Coronary artery (tissue), 2 donors: ENCODE results near the gene SKAP1.
"Not testable (repeated sequence)": the region's sequence is repeated elsewhere in the genome, so short reads cannot be mapped to it uniquely, and the experiment has no call there.

Experiments
- DNase-seq: peaks from one replicate; pipeline ENCODE4 v3.0.0-alpha.2; 2017; ENCODE audit warnings: low spot score
- H3K27ac ChIP-seq, 2 donors: fragments of 200-600 bp; sonication (generic); one replicate each; pipeline ENCODE4 v1.5.1; 2016 to 2019
- H3K4me3 ChIP-seq: fragments of 200-600 bp; sonication (generic); 2 replicates; pipeline ENCODE4 v1.5.1; 2016; ENCODE audit warnings: mild to moderate bottlenecking, moderate library complexity
- TF ChIP-seq, protein P1 (sequence below): fragments of 200-600 bp; sonication (generic); IDR thresholded peaks from one replicate; pipeline ENCODE4 v1.5.1; 2019; ENCODE audit warnings: antibody characterized with exemption

SKAP1 gene

GRCh38 chr17:48352630-48353029 is 77.4 kb downstream of the SKAP1 start:
- Histone ChIP-seq H3K4me3 (no peak overlapping the region), H3K27ac (no peak overlapping the region)
- TF ChIP-seq, protein P1, sequence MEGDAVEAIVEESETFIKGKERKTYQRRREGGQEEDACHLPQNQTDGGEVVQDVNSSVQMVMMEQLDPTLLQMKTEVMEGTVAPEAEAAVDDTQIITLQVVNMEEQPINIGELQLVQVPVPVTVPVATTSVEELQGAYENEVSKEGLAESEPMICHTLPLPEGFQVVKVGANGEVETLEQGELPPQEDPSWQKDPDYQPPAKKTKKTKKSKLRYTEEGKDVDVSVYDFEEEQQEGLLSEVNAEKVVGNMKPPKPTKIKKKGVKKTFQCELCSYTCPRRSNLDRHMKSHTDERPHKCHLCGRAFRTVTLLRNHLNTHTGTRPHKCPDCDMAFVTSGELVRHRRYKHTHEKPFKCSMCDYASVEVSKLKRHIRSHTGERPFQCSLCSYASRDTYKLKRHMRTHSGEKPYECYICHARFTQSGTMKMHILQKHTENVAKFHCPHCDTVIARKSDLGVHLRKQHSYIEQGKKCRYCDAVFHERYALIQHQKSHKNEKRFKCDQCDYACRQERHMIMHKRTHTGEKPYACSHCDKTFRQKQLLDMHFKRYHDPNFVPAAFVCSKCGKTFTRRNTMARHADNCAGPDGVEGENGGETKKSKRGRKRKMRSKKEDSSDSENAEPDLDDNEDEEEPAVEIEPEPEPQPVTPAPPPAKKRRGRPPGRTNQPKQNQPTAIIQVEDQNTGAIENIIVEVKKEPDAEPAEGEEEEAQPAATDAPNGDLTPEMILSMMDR, result no peak
- no peak for DNase-seq

DNA sequence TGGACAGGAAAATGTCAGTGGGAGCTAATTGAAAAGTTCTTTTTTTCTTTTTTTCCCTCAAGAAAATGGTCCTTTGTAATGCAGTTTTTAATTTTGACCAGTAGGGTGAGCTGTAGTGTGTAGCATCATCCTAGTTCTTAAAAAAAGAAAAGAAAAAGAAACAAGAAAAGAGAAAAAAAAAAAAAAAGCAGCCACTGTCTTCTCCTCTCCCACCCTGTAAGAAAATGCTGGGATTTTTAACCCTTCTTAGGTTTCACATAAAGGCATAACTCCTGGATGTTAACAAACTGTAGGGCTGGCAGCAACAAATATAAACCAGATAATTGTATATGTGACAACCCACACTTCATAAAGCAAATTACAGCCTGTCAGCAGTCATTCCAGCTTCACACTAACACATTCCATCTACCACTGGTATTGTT is 78.1 kb downstream of the SKAP1 start:
- TF ChIP-seq, protein P1, result peak; percentile 60
- H3K27ac ChIP-seq, result no peak overlapping the region
- DNase-seq, result no peak
- H3K4me3 ChIP-seq, result no peak overlapping the region

GRCh38 chr17:48348352-48348751 is 81.7 kb downstream of the SKAP1 start:
- TF ChIP-seq, protein P1, result no peak
- no peak overlapping the region for H3K4me3 ChIP-seq
- H3K27ac ChIP-seq, result no peak overlapping the region
- DNase-seq, result no peak

DNA sequence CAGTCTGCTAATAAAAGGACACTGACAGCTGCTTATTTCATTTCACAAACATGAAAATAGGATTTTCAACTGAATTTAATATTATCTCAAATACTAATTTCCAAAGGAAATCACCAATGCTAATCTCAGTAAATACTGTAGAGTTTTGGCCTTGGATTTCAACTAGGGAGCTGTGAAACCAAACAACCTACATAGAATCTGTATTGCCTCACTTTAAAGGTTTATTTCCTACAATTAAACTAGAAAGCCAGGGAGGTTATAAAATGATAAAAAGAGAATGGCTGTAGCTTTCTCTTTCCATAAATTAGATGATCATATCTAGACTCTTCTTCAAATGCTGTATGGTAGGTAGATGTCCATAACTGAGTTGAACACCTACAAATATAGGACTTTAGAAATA is 82.8 kb downstream of the SKAP1 start:
- no peak for DNase-seq
- TF ChIP-seq, protein P1, result no peak
- no peak overlapping the region for H3K4me3 ChIP-seq
- H3K27ac ChIP-seq, result no peak overlapping the region

GRCh38 chr17:48344251-48344650 is 85.8 kb downstream of the SKAP1 start:
- Histone ChIP-seq H3K4me3 (no peak overlapping the region), H3K27ac (no peak overlapping the region)
- no peak for DNase-seq
- TF ChIP-seq, protein P1, result no peak

DNA sequence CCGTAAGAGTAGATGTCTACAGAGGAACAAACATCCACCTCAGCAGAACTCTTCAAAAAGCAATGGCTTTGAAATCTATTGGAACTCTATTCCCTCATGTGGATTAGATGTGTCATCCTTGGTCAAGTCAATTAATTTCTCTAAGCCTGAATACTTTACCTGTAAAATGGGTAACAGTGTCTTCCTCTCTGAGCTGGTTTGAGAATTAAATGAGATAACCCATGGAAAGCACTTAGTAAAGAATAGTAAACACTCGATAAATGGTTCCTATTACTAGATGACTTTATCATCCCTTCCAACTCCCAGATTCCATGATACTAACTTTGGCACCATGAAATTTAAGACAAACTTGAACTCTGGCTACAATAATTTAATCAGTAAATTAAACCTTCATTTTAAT is 89.1 kb downstream of the SKAP1 start:
- no peak overlapping the region for H3K27ac ChIP-seq
- TF ChIP-seq, protein P1, result no peak
- no peak overlapping the region for H3K4me3 ChIP-seq
- no peak for DNase-seq

GRCh38 chr17:48338720-48339119 is 91.3 kb downstream of the SKAP1 start:
- no peak overlapping the region for H3K4me3 ChIP-seq
- DNase-seq, result no peak
- TF ChIP-seq, protein P1, result no peak
- no peak overlapping the region for H3K27ac ChIP-seq

GRCh38 chr17:48337903-48338302 is 92.1 kb downstream of the SKAP1 start:
- H3K27ac ChIP-seq, DNase-seq, H3K4me3 ChIP-seq: not testable (repeated sequence)
